ENCODE data around the gene DHX40. TPM values are rescaled to one million over a fixed set of nuclear protein-coding genes. Genes with fewer than 3 reads are reported as not detected.

The DHX40 gene
- total and polyA plus RNA-seq, 10 donors = 9.3 to 33.5 (median 25.4) TPM

GRCh38 chr17:59527325-59527917, 38.0 kb upstream of the DHX40 start:
- DNase-seq = no peak
- H3K27ac ChIP-seq = no peak overlapping the region
- no peaks in the 10 kb centered on the region for H3K36me3 ChIP-seq
- H3K4me3 ChIP-seq = no peak overlapping the region
- H3K4me1 ChIP-seq = no peaks in the 10 kb centered on the region
- no peaks in the 10 kb centered on the region for H3K9me3 ChIP-seq
- intact Hi-C loops (cut with DNase I; ENCODE audit: low total_unique reads) = loop anchor here (10.0 kb wide), 1 partner anchor 213 kb away; no protein-coding TSS in a partner anchor
- H3K27me3 ChIP-seq (replicated peaks in 1 of 7) = no peaks in the 10 kb centered on the region
- 76 to 98% (median 93%) methylated on average over 6 of the region's 6 CpGs for WGBS, 5 donors
- TF ChIP-seq CTCF (IDR thresholded peaks at IDR 0.05 in 8 of 11, conservative IDR thresholded peaks at IDR 0.05 in 3 of 11) (no peak), POLR2AphosphoS5 (IDR thresholded peaks at IDR 0.05) (no peak), POLR2A (IDR thresholded peaks at IDR 0.05) (no peak)

- H3K4me1 ChIP-seq = peaks cover 0 to under 1% (median 0%) of the 10 kb centered on the region in 6 donors
- no peaks in the 10 kb centered on the region for H3K27me3 ChIP-seq (replicated peaks in 1 of 7)
- no peak for DNase-seq
- TF ChIP-seq POLR2AphosphoS5 (IDR thresholded peaks at IDR 0.05) (no peak), CTCF (IDR thresholded peaks at IDR 0.05 in 8 of 11, conservative IDR thresholded peaks at IDR 0.05 in 3 of 11) (no peak), POLR2A (IDR thresholded peaks at IDR 0.05) (no peak)
- H3K9me3 ChIP-seq = no peaks in the 10 kb centered on the region
- H3K4me3 ChIP-seq = no peak overlapping the region
- intact Hi-C loops (cut with DNase I; ENCODE audit: low total_unique reads) = loop anchor here (10.0 kb wide), 1 partner anchor 213 kb away; no protein-coding TSS in a partner anchor
- WGBS, 5 donors = 75 to 88% (median 81%) methylated on average over 1 of the region's 1 CpG
- H3K36me3 ChIP-seq = no peaks in the 10 kb centered on the region
- no peak overlapping the region for H3K27ac ChIP-seq
Measured at GRCh38 chr17:59527931-59528330, 37.5 kb upstream of the DHX40 start.

- H3K36me3 ChIP-seq = no peaks in the 10 kb centered on the region
- H3K9me3 ChIP-seq = no peaks in the 10 kb centered on the region
- no peak for DNase-seq
- H3K27me3 ChIP-seq (replicated peaks in 1 of 7) = no peaks in the 10 kb centered on the region
- TF ChIP-seq POLR2A (IDR thresholded peaks at IDR 0.05) (no peak), CTCF (IDR thresholded peaks at IDR 0.05 in 8 of 11, conservative IDR thresholded peaks at IDR 0.05 in 3 of 11) (no peak), POLR2AphosphoS5 (IDR thresholded peaks at IDR 0.05) (no peak)
- intact Hi-C loops (cut with DNase I; ENCODE audit: low total_unique reads) = no loop called here
- H3K27ac ChIP-seq = no peak overlapping the region
- no peak overlapping the region for H3K4me3 ChIP-seq
- WGBS, 5 donors = 78 to 100% (median 90%) methylated on average over 1 of the region's 1 CpG
- peaks cover 0 to 12% (median 0%) of the 10 kb centered on the region in 6 donors for H3K4me1 ChIP-seq
Measured at GRCh38 chr17:59530531-59530930, 34.9 kb upstream of the DHX40 start.

- no peaks in the 10 kb centered on the region for H3K9me3 ChIP-seq
- H3K27ac ChIP-seq = peak overlapping the region in 1 of 8 donors; percentile 18
- WGBS, 5 donors = 32 to 50% (median 43%) methylated on average over 5 of the region's 5 CpGs
- H3K4me1 ChIP-seq = peaks cover 0 to 12% (median 0%) of the 10 kb centered on the region in 6 donors
- TF ChIP-seq POLR2A (IDR thresholded peaks at IDR 0.05) = no peak
- TF ChIP-seq POLR2AphosphoS5 (IDR thresholded peaks at IDR 0.05) = no peak
- TF ChIP-seq CTCF (IDR thresholded peaks at IDR 0.05 in 8 of 11, conservative IDR thresholded peaks at IDR 0.05 in 3 of 11) = no peak
- H3K4me3 ChIP-seq = no peak overlapping the region
- intact Hi-C loops (cut with DNase I; ENCODE audit: low total_unique reads) = no loop called here
- no peak for DNase-seq
- no peaks in the 10 kb centered on the region for H3K36me3 ChIP-seq
- no peaks in the 10 kb centered on the region for H3K27me3 ChIP-seq (replicated peaks in 1 of 7)
Measured at GRCh38 chr17:59533694-59534093, 31.7 kb upstream of the DHX40 start.
